K562 (cell line): ENCODE results near the gene APPBP2. TPM values are rescaled to one million over a fixed set of nuclear protein-coding genes. Genes with fewer than 3 reads are reported as not detected.
A peak's percentile ranks its signal among the peaks of the same experiment; 100 is the strongest.

Experiments used
- ATAC-seq: fragments of 200-7000 bp; cut with Tn5 transposase; 3 replicates; pipeline ENCODE4 v1.9.1; 2020; ENCODE audit warnings: moderate library complexity
- BruUV-seq: library from RNA; stranded (reverse); fragments of 400-500 nt; replicated peaks from 2 replicates; lab custom pipeline; 2021; lab: Mats Ljungman, UMichigan
- CTCF ChIA-PET: fragments of 300-600 bp; formaldehyde crosslinking; extraction: SDS; loops from one replicate; lab custom pipeline; 2021; ENCODE audit warnings: low intra/inter-chr PET ratio; lab: Yijun Ruan, JAX
- POLR2A ChIA-PET: fragments of 300-600, 350-650 bp; sonication (Branson Sonifier 250); formaldehyde crosslinking; extraction: SDS; loops from one replicate; lab custom pipeline; 2021; ENCODE audit warnings: antibody characterized with exemption, inconsistent platforms; lab: Yijun Ruan, JAX
- DNase-seq, 4 experiments: peaks; one replicate each; pipeline versions ENCODE4 v3.0.0 to v3.0.0-alpha.2; 2011 to 2018; ENCODE audit warnings: low spot score in 3 of 4, mixed read lengths in 3 of 4; ENCODE audit errors: extremely low read depth in 1 of 4
- FAIRE-seq: peaks from 2 replicates; lab custom pipeline; 2011; peaks lifted over from hg19 to GRCh38; lab: Jason Lieb, UNC
- H2AFZ ChIP-seq: 2 replicates; pipeline ENCODE4 v1.6.0; 2011; ENCODE audit warnings: low read depth, low read length, control low read depth, inconsistent platforms
- H3K27ac ChIP-seq: fragments of 200-600 bp; 3 replicates; pipeline ENCODE4 v1.8.0; 2011; ENCODE audit warnings: low read depth, mild to moderate bottlenecking, control low read depth, inconsistent platforms, low read length, moderate library complexity, mixed read lengths; ENCODE audit errors: extremely low read depth
- H3K27me3 ChIP-seq, 2 experiments: fragments of 300-600 bp in 1 of 2; 2 replicates in 1 of 2; 3 replicates in 1 of 2; pipeline versions ENCODE4 v1.6.0 to v1.8.0; 2011; ENCODE audit warnings: inconsistent platforms in 2 of 2, low read length in 2 of 2, mild to moderate bottlenecking in 1 of 2, mixed read lengths in 1 of 2, moderate library complexity in 1 of 2; ENCODE audit not compliant: control insufficient read depth in 2 of 2, insufficient read depth in 2 of 2
- H3K36me3 ChIP-seq: fragments of 300-600 bp; 3 replicates; pipeline ENCODE4 v1.8.0; 2011; ENCODE audit warnings: mild to moderate bottlenecking, low read length, inconsistent platforms; ENCODE audit not compliant: control insufficient read depth, insufficient read depth
- H3K4me1 ChIP-seq, 2 experiments: fragments of 200-600 bp in 1 of 2; replicated peaks in 1 of 2; 2 replicates in 1 of 2; 3 replicates in 1 of 2; pipeline versions ENCODE4 v1.5.1 to v1.8.0; 2011; ENCODE audit warnings: inconsistent platforms in 2 of 2, low read length in 2 of 2, mild to moderate bottlenecking in 1 of 2, mixed read lengths in 1 of 2, moderate library complexity in 1 of 2; ENCODE audit not compliant: control insufficient read depth in 2 of 2, insufficient read depth in 2 of 2
- H3K4me2 ChIP-seq: 2 replicates; pipeline ENCODE4 v1.6.1; 2011; ENCODE audit warnings: low read length, control low read depth, inconsistent platforms, mixed read lengths; ENCODE audit not compliant: insufficient read depth
- H3K4me3 ChIP-seq: fragments of 200-600 bp; sonication (generic), shearing (Covaris generic); 2 replicates; pipeline ENCODE4 v1.5.1; 2016; ENCODE audit warnings: control low read depth, inconsistent platforms
- H3K79me2 ChIP-seq: fragments of 200-600 bp; 3 replicates; pipeline ENCODE4 v1.8.0; 2011; ENCODE audit warnings: low read length, inconsistent platforms; ENCODE audit not compliant: control insufficient read depth, insufficient read depth
- H3K9ac ChIP-seq, 2 experiments: 2 replicates each; pipeline versions ENCODE4 v1.6.0 to v1.6.1; 2011; ENCODE audit warnings: low read depth in 2 of 2, low read length in 2 of 2, control low read depth in 1 of 2, inconsistent platforms in 1 of 2, mild to moderate bottlenecking in 1 of 2, mixed read lengths in 1 of 2; ENCODE audit not compliant: insufficient read depth in 1 of 2
- H3K9me1 ChIP-seq: one replicate; pipeline ENCODE4 v1.6.0; 2011; ENCODE audit warnings: inconsistent platforms, mild to moderate bottlenecking, low read length, moderate library complexity; ENCODE audit not compliant: control insufficient read depth, insufficient read depth
- H3K9me3 ChIP-seq: replicated peaks from 2 replicates; pipeline ENCODE4 v1.5.1; 2011; ENCODE audit warnings: low read depth, low read length, inconsistent platforms; ENCODE audit not compliant: control insufficient read depth, insufficient read depth
- H4K20me1 ChIP-seq: replicated peaks from 2 replicates; pipeline ENCODE4 v1.6.1; 2011; ENCODE audit warnings: low read length, inconsistent platforms, mixed read lengths; ENCODE audit not compliant: control insufficient read depth, insufficient read depth
- CBFA2T3 ChIP-seq: fragments of 450-650 bp; IDR thresholded peaks from 2 replicates; pipeline ENCODE4 v1.6.1; 2017
- CBX8 ChIP-seq: fragments of 200-600 bp; sonication (generic); IDR thresholded peaks from 2 replicates; pipeline ENCODE4 v1.6.1; 2012; ENCODE audit warnings: borderline replicate concordance, mixed run types, low read depth, mild to moderate bottlenecking, moderate library complexity, mixed read lengths, low read length, control low read depth, inconsistent platforms; ENCODE audit not compliant: poor library complexity, severe bottlenecking; ENCODE audit errors: extremely low read depth
- CHD4 ChIP-seq: fragments of 200-600 bp; sonication (generic); IDR thresholded peaks from 3 replicates; pipeline ENCODE4 v1.6.1; 2012; ENCODE audit warnings: low read depth, mild to moderate bottlenecking, mixed read lengths, low read length, inconsistent platforms; ENCODE audit not compliant: insufficient read depth, insufficient replicate concordance, poor library complexity, severe bottlenecking
- HSF4 ChIP-seq: fragments of 250-450 bp; sonication (Bioruptor Pico); IDR thresholded peaks from 2 replicates; pipeline ENCODE4 v2.1.2; 2022; ENCODE audit warnings: mild to moderate bottlenecking, moderate library complexity, borderline replicate concordance
- MAFF ChIP-seq: IDR thresholded peaks from 2 replicates; pipeline ENCODE4 v1.6.1; 2012; ENCODE audit warnings: low read length, improper control_type of control experiment
- MAFK ChIP-seq: IDR thresholded peaks from 2 replicates; pipeline ENCODE4 v1.6.1; 2011; ENCODE audit warnings: low read length, improper control_type of control experiment
- NFE2L1 ChIP-seq: fragments of 450-650 bp; IDR thresholded peaks from 2 replicates; pipeline ENCODE4 v1.6.1; 2016; ENCODE audit warnings: missing genetic modification characterization, low read depth, mild to moderate bottlenecking, missing compliant biosample characterization, moderate library complexity, borderline replicate concordance
- PCBP2 ChIP-seq: fragments of 200-400 bp; formaldehyde crosslinking; IDR thresholded peaks from 2 replicates; pipeline ENCODE4 v1.6.1; 2018; ENCODE audit warnings: low read length, low read depth, mild to moderate bottlenecking, moderate library complexity; ENCODE audit not compliant: poor library complexity, severe bottlenecking
- PPARD ChIP-seq: fragments of 250-450 bp; sonication (Bioruptor Pico); IDR thresholded peaks from 2 replicates; pipeline ENCODE4 v1.8.0; 2022; ENCODE audit warnings: inconsistent platforms, mild to moderate bottlenecking, moderate library complexity
- RCOR1 ChIP-seq, 2 experiments: IDR thresholded peaks; 2 replicates each; pipeline ENCODE4 v1.6.1; 2012; ENCODE audit warnings: low read depth in 2 of 2, low read length in 2 of 2, borderline replicate concordance in 1 of 2, improper control_type of control experiment in 1 of 2
- SAP30 ChIP-seq: fragments of 200-600 bp; sonication (generic); IDR thresholded peaks from 2 replicates; pipeline ENCODE4 v1.6.1; 2012; ENCODE audit warnings: borderline replicate concordance, low read depth, mild to moderate bottlenecking, moderate library complexity, low read length, control low read depth, inconsistent platforms; ENCODE audit not compliant: insufficient read depth, poor library complexity, severe bottlenecking
- SMC3 ChIP-seq: conservative IDR thresholded peaks from 2 replicates; pipeline ENCODE4 v1.6.1; 2011; ENCODE audit warnings: low read depth, low read length, improper control_type of control experiment; ENCODE audit not compliant: insufficient read depth
- SNIP1 ChIP-seq: fragments of 450-650 bp; IDR thresholded peaks from 2 replicates; pipeline ENCODE4 v1.7.1; 2017; ENCODE audit warnings: low read depth, mild to moderate bottlenecking
- STAT5B ChIP-seq: fragments of 250-450 bp; sonication (Bioruptor Pico); IDR thresholded peaks from 2 replicates; pipeline ENCODE4 v1.8.0; 2021; ENCODE audit warnings: mild to moderate bottlenecking, inconsistent platforms
- TCFL5 ChIP-seq: fragments of 250-450 bp; sonication (Bioruptor Pico); conservative IDR thresholded peaks from 2 replicates; pipeline ENCODE4 v1.6.1; 2021; ENCODE audit warnings: mild to moderate bottlenecking, moderate library complexity, matching md5 sums
- ZBTB2 ChIP-seq: fragments of 450-650 bp; IDR thresholded peaks from 2 replicates; pipeline ENCODE4 v1.6.1; 2016; ENCODE audit warnings: antibody characterized with exemption
- ZNF445 ChIP-seq: fragments of 250-450 bp; sonication (Bioruptor Pico); IDR thresholded peaks from 2 replicates; pipeline ENCODE4 v1.4.0; 2020; ENCODE audit warnings: low read depth, mild to moderate bottlenecking, moderate library complexity
- ZNF717 ChIP-seq: fragments of 250-450 bp; sonication (Bioruptor Pico); IDR thresholded peaks from 2 replicates; pipeline ENCODE4 v1.5.0; 2021
- WGBS: fragments of 100-300 bp; shearing (Covaris generic); methylation state at CpG from one replicate; pipeline ENCODE4 v1.1.6; 2016; ENCODE audit warnings: low coverage, mixed read lengths; ENCODE audit not compliant: insufficient coverage; ENCODE audit errors: missing lambda C conversion rate; 5-methylcytosine and 5-hydroxymethylcytosine counted together
- in situ Hi-C: fragments of 300-500 bp; cut with MboI; formaldehyde crosslinking; loops from 4 replicates; pipeline ENCODE4 v1.15.0; 2018; ENCODE audit warnings: inconsistent platforms, mixed read lengths
- intact Hi-C: fragments of 100-400 bp; cut with micrococcal nuclease; formaldehyde crosslinking; loops from 2 replicates; pipeline ENCODE4 v1.14.2; 2022
- polyA plus RNA-seq, 8 experiments: library from polyadenylated mRNA; depleted of rRNA in 4 of 8; stranded (reverse) in 5 of 8; unstranded in 3 of 8; fragments of >200 nt; fragmentation: Nextera tagmentation in 2 of 8; fragmentation: Illumina TruSeq in 1 of 8; extraction: Ambion mirVana in 2 of 8; extraction: Trizol in 1 of 8; gene quantifications; 2 replicates each; pipeline versions ENCODE4 v1.2.1 to v1.2.3, GENCODE V29; 2011 to 2014; ENCODE audit warnings: inconsistent platforms in 1 of 8, missing spikeins in 1 of 8
- total RNA-seq, 7 experiments: library from RNA; depleted of rRNA in 6 of 7; stranded (reverse); fragments of >200 nt in 6 of 7; fragmentation: Illumina TruSeq in 2 of 7; extraction: Trizol in 2 of 7; gene quantifications; 2 replicates each; pipeline versions ENCODE4 v1.2.1 to v1.2.3, GENCODE V29; 2011 to 2021; ENCODE audit warnings: low replicate concordance in 1 of 7
- TF ChIP-seq, protein P1 (sequence below): fragments of 450-650 bp; IDR thresholded peaks from 2 replicates; pipeline ENCODE4 v1.6.1; 2016

The APPBP2 gene
- total and polyA plus RNA-seq, 9 of the 15 experiments (the other 6 are each of a cell fraction or from before 2014, with no cell fraction given), result 2.7 to 16.8 (median 6.9) TPM

GRCh38 chr17:60396412-60396811 is 129.6 kb downstream of the APPBP2 start (continued):
- 0 out of 2 replicates have a peak, but pooled peaks have one; percentile 9 for TF ChIP-seq CBFA2T3
- TF ChIP-seq NFE2L1 (tag), result no peak
- TF ChIP-seq, all 486 proteins: peak for 2

DNA sequence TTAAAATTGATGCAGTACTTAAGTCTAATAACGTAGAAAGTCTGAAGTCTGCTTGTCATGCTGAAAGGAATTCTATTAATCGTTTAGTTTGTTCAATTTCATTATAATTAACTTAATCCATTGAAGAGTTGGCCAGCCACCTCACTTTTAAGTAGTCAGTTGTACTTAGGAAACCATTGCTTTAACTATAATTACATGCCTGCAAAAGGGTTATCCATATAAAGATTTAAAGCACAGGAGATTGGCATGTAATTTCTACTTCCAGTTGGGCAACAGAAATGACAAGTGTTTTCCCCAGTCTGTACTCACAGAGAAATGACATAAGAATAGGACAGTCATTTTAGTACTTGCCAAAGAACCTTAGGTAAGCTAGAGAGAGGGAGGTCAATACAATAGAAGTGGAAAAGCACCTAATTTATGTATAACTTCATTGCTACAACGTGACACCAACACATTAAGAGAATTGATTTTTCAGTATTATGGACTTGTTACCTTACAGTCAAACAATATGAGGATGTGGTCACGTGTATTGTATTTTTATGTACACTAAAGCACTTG is 130.5 kb downstream of the APPBP2 start:
- H3K27me3 ChIP-seq, result no peaks in the 10 kb centered on the region
- no peak for FAIRE-seq
- no peak overlapping the region for H3K9ac ChIP-seq
- TF ChIP-seq, protein P1, sequence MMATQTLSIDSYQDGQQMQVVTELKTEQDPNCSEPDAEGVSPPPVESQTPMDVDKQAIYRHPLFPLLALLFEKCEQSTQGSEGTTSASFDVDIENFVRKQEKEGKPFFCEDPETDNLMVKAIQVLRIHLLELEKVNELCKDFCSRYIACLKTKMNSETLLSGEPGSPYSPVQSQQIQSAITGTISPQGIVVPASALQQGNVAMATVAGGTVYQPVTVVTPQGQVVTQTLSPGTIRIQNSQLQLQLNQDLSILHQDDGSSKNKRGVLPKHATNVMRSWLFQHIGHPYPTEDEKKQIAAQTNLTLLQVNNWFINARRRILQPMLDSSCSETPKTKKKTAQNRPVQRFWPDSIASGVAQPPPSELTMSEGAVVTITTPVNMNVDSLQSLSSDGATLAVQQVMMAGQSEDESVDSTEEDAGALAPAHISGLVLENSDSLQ, result no peak
- TF ChIP-seq CHD4 (no peak), HSF4 (CRISPR knock-in tag) (no peak), TCFL5 (CRISPR knock-in tag) (no peak), SAP30 (no peak), SMC3 (no peak), MAFK (no peak), ZNF717 (CRISPR knock-in tag) (no peak), CBX8 (no peak), ZBTB2 (no peak), SNIP1 (no peak), MAFF (no peak), RCOR1 (IDR thresholded peaks at IDR 0.05; ENCODE audit: borderline replicate concordance in 1 of 2, low read depth in 2 of 2, low read length in 2 of 2) (no peak), ZNF445 (CRISPR knock-in tag) (no peak), PCBP2 (no peak), STAT5B (CRISPR knock-in tag) (no peak), PPARD (CRISPR knock-in tag) (no peak)
- TF ChIP-seq, all 486 proteins: peak for 0
- Histone ChIP-seq H3K4me1 (peaks cover 8 to 23% of the 10 kb centered on the region in 2 experiments), H3K9me1 (no peaks in the 10 kb centered on the region), H3K27ac (no peak overlapping the region), H2AFZ (no peak overlapping the region), H3K79me2 (peaks cover 24% of the 10 kb centered on the region), H3K9me3 (no peaks in the 10 kb centered on the region), H4K20me1 (no peaks in the 10 kb centered on the region), H3K4me3 (no peak overlapping the region), H3K4me2 (no peak overlapping the region), H3K36me3 (no peaks in the 10 kb centered on the region)
- ChIA-PET POLR2A (no interaction called here), CTCF (interaction anchor here (0.6 kb wide), 1 partner anchor 40 kb away, joined by 4 read pairs; no protein-coding TSS in a partner anchor)
- ATAC-seq (no peak), DNase-seq (no peak)
- no TSS peak for BruUV-seq
- WGBS, result 66% methylated on average over 4 of the region's 4 CpGs
- intact Hi-C loops, result no loop called here
- in situ Hi-C loops, result no loop called here
